Activated naive CD8-positive, alpha-beta T cell treated with anti-CD3 and anti-CD28 coated beads, Interleukin-2, amount 50 U/mL, for 16 hours (primary cell): ENCODE data around the gene PLA2G4E.

ENCODE experiments used
- DNase-seq: peaks from one replicate; pipeline ENCODE4 v3.0.0-alpha.2; 2020; ENCODE audit warnings: low read depth, low spot score

PLA2G4E gene, protein sequence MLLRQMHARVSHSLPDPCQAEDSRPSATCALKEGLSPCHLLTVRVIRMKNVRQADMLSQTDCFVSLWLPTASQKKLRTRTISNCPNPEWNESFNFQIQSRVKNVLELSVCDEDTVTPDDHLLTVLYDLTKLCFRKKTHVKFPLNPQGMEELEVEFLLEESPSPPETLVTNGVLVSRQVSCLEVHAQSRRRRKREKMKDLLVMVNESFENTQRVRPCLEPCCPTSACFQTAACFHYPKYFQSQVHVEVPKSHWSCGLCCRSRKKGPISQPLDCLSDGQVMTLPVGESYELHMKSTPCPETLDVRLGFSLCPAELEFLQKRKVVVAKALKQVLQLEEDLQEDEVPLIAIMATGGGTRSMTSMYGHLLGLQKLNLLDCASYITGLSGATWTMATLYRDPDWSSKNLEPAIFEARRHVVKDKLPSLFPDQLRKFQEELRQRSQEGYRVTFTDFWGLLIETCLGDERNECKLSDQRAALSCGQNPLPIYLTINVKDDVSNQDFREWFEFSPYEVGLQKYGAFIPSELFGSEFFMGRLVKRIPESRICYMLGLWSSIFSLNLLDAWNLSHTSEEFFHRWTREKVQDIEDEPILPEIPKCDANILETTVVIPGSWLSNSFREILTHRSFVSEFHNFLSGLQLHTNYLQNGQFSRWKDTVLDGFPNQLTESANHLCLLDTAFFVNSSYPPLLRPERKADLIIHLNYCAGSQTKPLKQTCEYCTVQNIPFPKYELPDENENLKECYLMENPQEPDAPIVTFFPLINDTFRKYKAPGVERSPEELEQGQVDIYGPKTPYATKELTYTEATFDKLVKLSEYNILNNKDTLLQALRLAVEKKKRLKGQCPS

GRCh38 chr15:42020713-42021273, at the start of gene PLA2G4E:
Gene PLA2G4E (minus strand): TSS chr15:42021042. CDS start chr15:42021030, 12 bp downstream.
- no peak for DNase-seq

- DNase-seq = no peak
These were observed 49.6 kb upstream of the PLA2G4E start for GRCh38 chr15:42070279-42070975.

DNA sequence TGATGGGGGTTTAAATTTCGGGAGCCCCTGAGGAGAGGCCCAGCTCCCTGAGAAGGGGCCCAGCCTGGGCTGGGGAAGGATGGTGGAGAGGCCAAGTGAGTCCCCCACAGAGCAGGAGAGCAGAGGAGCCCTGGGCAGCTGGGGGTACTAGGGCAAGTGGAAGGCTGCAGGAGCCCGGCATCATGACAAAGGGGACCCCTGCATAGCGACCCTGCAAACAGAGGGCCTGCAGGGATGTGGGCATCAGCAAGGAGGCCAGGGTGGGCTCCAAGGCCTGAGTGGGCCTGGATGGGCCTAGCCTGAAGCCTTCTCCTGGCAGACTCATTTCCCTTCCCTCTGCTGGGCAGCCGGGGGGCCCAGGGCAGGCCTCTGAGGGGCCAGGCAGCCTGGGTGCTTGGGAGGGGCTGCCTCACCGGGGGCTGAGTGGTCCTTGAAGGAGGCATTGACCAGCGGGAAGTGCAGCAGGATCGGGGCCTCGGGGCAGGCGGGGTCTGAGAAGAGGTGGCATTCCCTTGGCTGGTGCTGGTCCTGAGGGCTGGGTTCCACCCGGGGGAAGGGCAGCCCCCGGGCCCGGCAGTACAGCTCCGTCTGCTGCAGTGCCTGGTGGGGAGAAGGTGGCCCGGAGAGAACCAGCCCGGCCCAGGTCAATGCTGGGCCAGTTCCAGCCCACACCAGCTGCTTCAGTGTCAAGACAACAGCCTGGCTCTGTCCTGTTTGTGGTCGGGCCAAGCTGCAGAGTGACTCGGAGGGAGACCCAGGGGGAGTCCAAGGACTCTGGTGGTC, 48.8 kb upstream of the PLA2G4E start:
- no peak for DNase-seq

- no peak for DNase-seq
These were observed 48.2 kb upstream of the PLA2G4E start for GRCh38 chr15:42069025-42069424.

- DNase-seq = no peak
These were observed 47.8 kb upstream of the PLA2G4E start for GRCh38 chr15:42068601-42069000.

GRCh38 chr15:42066764-42067415, 46.0 kb upstream of the PLA2G4E start:
- no peak for DNase-seq

GRCh38 chr15:42065468-42065867, 44.6 kb upstream of the PLA2G4E start:
- DNase-seq = no peak

GRCh38 chr15:42065033-42065432, 44.2 kb upstream of the PLA2G4E start:
- no peak for DNase-seq

DNA sequence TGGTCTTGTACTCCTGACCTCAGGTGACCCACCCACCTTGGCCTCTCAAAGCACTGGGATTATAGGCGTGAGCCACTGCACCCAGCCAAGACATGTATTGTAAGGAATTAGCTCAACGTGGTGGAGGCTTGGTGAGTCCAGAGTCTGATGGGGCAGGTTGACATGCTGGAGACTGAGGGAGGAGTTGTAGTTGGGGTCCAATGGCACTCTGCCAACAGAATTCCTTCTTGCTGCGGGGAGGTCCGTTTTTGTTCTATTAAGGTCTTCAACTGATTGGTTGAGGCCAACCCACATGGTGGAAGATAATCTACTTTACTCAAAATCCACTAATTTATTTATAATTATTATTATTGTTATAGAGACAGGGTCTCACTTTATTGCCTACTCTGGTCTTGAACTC, 43.4 kb upstream of the PLA2G4E start:
- DNase-seq = no peak

GRCh38 chr15:42063122-42063848, 42.4 kb upstream of the PLA2G4E start:
- DNase-seq = no peak

- no peak for DNase-seq
These were observed 41.5 kb upstream of the PLA2G4E start for GRCh38 chr15:42062284-42062806.

- DNase-seq = no peak
These were observed 40.0 kb upstream of the PLA2G4E start for GRCh38 chr15:42060797-42061196.

GRCh38 chr15:42060477-42060763, 39.6 kb upstream of the PLA2G4E start:
- no peak for DNase-seq

- peak; percentile 36 for DNase-seq
These were observed 39.0 kb upstream of the PLA2G4E start for GRCh38 chr15:42059661-42060476.

DNA sequence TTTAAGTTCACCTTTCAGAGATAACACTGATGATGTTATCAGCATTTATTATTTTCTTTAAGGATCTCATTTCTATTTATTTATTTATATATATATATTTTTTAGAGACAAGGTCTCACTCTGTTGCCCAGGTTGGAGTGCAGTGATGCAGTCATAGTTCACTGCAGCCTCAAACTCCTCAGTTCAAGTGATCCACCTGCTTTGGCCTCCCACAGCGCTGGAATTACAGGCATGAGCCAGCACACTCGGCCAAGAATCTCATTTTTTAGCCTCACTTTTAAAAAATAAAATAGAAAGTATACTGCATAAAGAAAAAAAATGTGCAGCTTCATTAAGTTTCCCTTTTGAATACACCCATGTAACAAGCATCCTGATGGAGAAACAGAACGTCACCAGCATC, 37.9 kb upstream of the PLA2G4E start:
- DNase-seq = no peak

DNA sequence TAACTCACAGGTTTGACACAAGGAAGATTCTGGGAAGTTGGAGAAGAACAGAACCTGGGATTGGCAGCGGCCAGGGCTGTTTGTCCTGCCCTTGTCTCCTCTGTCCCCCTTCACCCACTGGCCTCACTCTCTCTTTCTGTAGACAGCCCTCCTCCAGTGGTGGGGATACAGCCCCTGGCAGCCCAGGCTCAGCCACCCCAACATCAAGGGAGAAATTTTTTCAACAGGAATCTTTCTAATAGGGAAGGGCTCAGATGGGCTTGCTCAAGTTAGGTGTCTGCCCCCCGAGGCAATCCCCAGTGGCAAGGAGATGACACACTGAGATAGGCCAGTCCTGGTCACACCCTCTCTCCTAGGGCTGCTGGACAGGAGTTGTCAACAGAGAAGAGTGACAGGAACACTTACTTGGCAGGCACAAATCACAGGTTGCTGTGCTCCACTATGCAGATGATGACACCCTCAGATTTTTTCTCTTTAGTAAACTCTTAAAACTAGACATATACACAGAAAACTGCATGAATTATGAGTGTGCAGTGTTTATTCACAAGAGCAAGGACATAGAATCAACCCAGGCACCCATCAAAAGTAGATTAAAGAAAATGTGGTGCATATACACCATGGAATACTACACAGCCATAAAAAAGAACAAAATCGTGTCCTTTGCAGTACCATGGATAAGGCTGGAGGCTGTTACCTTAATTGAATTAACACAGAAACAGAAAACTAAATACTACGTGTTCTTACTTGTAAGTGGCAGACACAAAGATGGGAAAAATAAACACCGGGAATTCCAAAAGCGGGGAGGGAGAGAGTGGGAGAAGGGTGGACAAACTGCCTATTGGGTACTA, 37.2 kb upstream of the PLA2G4E start:
- no peak for DNase-seq

GRCh38 chr15:42056934-42057798, 36.3 kb upstream of the PLA2G4E start:
- no peak for DNase-seq
